DLD1 (cell line): ENCODE results near the gene GDPD4.

Experiments used
- in situ Hi-C: cut with HindIII; loops from 2 replicates; pipeline ENCODE4 v1.10.0; 2017; ENCODE audit warnings: low sequenced_read_pairs

GDPD4 gene

DNA sequence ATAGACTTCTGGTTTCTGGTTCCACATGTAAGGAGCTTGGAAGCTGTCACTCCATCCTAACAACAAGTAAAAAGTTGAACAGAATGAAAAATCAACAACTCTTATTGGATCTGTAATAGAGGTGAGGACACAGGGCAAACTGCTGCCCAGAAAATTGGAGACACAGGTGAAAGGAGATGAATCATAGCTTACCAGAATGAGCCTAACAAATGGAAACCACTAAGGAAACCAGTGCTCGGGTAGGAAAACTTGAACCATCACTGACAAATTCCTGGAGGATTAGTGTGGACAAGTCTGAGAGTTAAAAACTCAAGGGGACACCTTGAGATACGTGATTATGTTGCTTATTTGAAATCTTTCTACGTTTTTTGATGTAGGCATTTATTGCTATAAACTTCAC lies 52.1 kb downstream of the GDPD4 start:
- in situ Hi-C loops = no loop called here

- in situ Hi-C loops = no loop called here
These were observed 57.0 kb downstream of the GDPD4 start for GRCh38 chr11:77244277-77245027.

- in situ Hi-C loops = no loop called here
These were observed 64.6 kb downstream of the GDPD4 start for GRCh38 chr11:77236901-77237300.

DNA sequence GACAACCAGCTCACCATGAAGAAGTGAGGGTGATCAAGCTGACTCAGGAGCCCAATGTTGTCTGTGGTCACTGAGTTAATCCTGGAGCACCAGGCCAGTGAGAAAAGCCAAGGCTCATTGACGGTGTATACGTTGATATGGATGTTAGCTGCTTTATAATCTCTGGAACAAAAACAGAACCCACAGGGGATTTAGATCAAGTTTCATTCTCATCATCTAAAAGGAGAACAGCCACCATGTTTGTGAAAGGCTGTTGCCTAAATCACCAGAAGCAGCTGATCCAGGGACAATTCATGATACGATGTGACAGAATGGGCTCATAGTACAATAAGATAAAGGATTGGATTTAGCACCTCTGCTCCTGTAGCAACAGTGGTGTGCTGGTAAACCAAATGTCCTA lies 68.5 kb downstream of the GDPD4 start:
- in situ Hi-C loops = no loop called here

DNA sequence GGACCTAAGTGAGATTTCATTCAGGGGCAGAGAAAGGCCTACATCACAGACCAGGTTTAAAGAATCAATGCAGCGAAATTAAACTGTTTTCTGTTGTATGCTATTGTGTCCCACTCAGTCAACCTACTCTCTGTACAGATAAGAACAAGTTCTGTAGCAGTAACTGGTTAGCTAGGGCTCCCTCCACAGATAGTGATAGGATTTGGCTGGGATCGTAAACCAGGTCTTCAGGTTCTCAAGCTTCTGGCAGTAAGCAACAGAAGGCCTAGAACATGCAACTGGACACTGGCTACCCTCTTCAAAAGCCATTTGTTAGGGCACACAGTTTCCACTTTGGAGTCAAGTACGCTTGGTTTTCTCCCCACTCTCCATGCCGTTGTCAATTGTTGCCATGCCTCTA lies 69.2 kb downstream of the GDPD4 start:
- in situ Hi-C loops = no loop called here

- in situ Hi-C loops = no loop called here
These were observed 69.7 kb downstream of the GDPD4 start for GRCh38 chr11:77231800-77232199.

DNA sequence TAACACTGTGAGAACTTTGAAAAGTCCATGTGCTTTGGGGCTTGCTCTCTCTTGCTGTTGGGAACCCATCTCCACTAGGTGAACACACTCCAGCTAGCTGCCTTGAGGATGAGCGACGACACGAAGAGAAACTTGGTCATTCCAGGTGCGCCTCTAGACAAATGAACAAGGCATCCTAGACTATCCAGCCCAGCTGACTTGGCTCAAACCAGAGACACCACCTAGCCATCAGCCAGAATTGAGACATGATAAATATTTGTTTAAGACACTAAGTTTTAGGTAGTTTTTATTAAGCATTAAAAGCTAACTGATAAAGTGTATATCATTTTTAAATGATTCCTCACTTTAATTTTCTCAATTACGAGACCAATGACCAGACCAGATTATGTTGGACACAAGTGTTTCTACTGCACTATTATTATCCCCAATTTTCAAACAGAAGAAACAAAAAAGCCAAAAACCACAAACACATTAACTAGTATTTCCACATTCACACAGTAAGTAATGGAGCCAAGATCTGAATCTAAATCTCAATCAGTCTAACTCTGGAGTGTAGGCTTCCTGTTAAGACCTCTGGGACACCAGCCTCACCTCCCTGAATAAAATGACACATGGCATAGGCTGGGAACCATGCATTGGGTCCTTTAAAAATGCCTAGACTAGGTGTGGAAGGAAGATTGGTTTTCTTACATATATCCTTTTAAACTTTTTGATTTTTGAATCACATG lies 70.4 kb downstream of the GDPD4 start:
- in situ Hi-C loops = no loop called here

GRCh38 chr11:77223797-77224196 lies 77.7 kb downstream of the GDPD4 start:
- in situ Hi-C loops = no loop called here

- in situ Hi-C loops = no loop called here
These were observed 84.3 kb downstream of the GDPD4 start for GRCh38 chr11:77217156-77217555.

- in situ Hi-C loops = no loop called here
These were observed 86.4 kb downstream of the GDPD4 start for GRCh38 chr11:77215106-77215505.

GRCh38 chr11:77214557-77214956 lies 86.9 kb downstream of the GDPD4 start:
- in situ Hi-C loops = no loop called here

DNA sequence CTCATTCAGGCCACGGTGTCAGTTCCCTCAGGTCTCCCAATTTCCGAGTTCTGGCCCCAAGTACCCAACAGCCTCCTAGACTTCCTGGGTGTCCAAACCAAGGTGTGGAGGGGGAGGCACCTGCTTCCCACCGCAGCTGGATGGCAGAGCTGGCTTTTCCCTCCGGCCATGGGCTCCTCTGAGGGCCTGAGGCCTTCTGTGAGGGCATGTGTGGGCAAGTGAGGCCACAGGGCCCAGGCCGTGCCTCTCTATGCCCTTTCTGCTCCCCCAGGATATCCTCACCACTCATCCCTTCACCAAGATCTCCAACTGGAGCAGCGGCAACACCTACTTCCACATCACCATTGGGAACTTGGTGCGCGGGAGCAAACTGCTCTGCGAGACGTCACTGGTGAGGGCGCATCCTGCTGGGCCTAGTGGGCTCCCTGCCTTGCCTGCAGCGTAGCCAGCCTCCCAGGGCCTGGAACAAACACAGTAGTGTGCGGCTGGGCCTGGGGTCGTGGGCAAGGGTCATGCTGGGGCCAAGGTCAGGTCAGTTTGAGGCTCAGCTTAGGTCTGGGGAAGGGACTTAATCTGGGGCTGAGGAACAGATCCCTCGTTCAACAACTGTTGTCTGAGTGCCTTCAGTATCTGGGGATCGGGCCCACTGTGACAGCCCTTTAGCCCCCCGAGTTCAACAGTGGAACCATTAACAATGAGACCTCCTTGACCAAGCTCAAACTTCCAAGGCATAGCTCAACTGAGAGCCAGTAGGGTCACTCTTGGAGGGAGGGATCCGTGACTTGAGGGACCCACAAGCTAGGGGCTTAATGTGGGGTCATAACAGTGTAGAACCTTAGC lies 87.7 kb downstream of the GDPD4 start:
- in situ Hi-C loops = no loop called here

GRCh38 chr11:77213029-77213579 lies 88.4 kb downstream of the GDPD4 start:
- in situ Hi-C loops = no loop called here

DNA sequence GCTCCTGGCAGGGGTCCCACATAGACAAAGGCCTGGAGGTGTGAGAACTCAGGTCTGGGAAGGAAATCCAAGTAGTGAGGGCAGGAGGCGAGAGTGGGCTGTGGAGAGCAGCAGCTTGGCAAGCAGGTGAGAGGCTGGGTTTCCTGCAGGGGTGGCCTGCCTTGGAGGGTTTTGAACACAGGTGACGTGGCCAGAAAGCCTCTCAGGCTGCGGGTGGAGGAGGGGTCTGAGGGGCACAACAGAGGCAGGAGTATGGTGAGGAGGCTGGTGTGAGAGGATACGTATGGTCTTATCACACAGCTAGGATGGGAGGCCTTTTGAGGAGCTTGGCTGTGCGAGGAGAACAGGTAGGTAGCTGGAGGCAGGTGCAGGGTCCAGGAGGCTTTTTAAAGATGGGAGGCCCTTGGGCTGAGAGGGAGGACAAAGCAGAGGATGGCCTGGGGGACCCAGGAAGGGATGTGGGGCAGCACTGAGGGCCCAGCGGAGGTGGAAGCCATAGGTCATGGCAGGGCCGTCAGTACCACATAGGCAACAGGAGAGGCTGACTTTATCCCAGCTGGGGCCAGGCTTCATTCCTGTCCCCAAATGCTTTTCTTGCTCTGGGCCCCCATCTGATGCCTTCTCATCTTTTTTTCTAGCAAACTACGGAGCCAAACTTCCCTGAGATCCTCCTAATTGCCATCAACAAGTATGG lies 89.0 kb downstream of the GDPD4 start:
- in situ Hi-C loops = no loop called here

GRCh38 chr11:77211594-77212251 lies 89.8 kb downstream of the GDPD4 start:
- in situ Hi-C loops = no loop called here

DNA sequence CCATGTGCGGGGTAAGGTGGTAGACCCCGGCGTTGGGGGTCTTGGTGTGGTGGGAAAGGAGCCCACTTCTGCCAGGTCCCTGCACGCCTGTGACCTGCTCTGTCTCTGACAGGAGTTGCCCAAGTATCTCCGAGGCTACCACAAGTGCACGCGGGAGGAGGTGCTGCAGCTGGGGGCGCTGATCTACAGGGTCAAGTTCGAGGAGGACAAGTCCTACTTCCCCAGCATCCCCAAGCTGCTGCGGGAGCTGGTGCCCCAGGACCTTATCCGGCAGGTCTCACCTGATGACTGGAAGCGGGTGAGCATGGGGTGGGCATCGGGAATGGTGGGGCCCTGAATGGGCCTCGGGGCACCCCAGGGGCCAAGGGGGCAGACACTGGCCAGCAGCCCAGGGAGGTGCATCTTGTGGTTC lies 90.4 kb downstream of the GDPD4 start:
- in situ Hi-C loops = no loop called here

GRCh38 chr11:77209663-77210062 lies 91.8 kb downstream of the GDPD4 start:
- in situ Hi-C loops = loop anchor here (10.0 kb wide), 1 partner anchor 305 kb away; no protein-coding TSS in a partner anchor

GRCh38 chr11:77208535-77208934 lies 93.0 kb downstream of the GDPD4 start:
- in situ Hi-C loops = loop anchor here (10.0 kb wide), 1 partner anchor 306 kb away; no protein-coding TSS in a partner anchor

- in situ Hi-C loops = loop anchor here (10.0 kb wide), 1 partner anchor 307 kb away; no protein-coding TSS in a partner anchor
These were observed 93.7 kb downstream of the GDPD4 start for GRCh38 chr11:77207618-77208313.
